K562 (cell line): ENCODE measurements around the gene SPON1. TPM values are rescaled to one million over a fixed set of nuclear protein-coding genes. Genes with fewer than 3 reads are reported as not detected.
A peak's percentile ranks its signal among the peaks of the same experiment; 100 is the strongest.

Source experiments
- CREM ChIP-seq: IDR thresholded peaks from 2 replicates; pipeline ENCODE4 v1.6.1; 2014; ENCODE audit warnings: antibody characterized with exemption, low read depth
- ESRRA ChIP-seq: fragments of 450-650 bp; IDR thresholded peaks from 2 replicates; pipeline ENCODE4 v1.6.1; 2014; ENCODE audit warnings: low read depth, mild to moderate bottlenecking, moderate library complexity, borderline replicate concordance
- FOXA1 ChIP-seq: fragments of 450-650 bp; IDR thresholded peaks from 2 replicates; pipeline ENCODE4 v1.6.1; 2016; ENCODE audit warnings: mild to moderate bottlenecking, borderline replicate concordance
- JUN ChIP-seq, 2 experiments: sonication (generic) in 1 of 2; formaldehyde crosslinking in 1 of 2; IDR thresholded peaks; 2 replicates each; pipeline versions ENCODE4 v1.6.1 to v1.8.0; 2012 to 2022; ENCODE audit warnings: borderline replicate concordance in 2 of 2, mild to moderate bottlenecking in 2 of 2, improper control_type of control experiment in 1 of 2, low read depth in 1 of 2, low read length in 1 of 2, missing genetic modification reagents in 1 of 2
- JUND ChIP-seq, 2 experiments: IDR thresholded peaks; 2 replicates in 1 of 2; 3 replicates in 1 of 2; pipeline ENCODE4 v1.6.1; 2011; ENCODE audit warnings: borderline replicate concordance in 2 of 2, low read depth in 2 of 2, low read length in 2 of 2, improper control_type of control experiment in 1 of 2, missing biosample characterization in 1 of 2, missing genetic modification characterization in 1 of 2, missing genetic modification reagents in 1 of 2
- KLF16 ChIP-seq: IDR thresholded peaks from 2 replicates; pipeline ENCODE4 v1.6.1; 2016; ENCODE audit warnings: antibody characterized with exemption
- L3MBTL2 ChIP-seq: fragments of 450-650 bp; IDR thresholded peaks from 2 replicates; pipeline ENCODE4 v1.6.1; 2016; ENCODE audit warnings: mild to moderate bottlenecking, moderate library complexity
- MYC ChIP-seq, 2 experiments: fragments of 250-450 bp in 1 of 2; sonication (Bioruptor Pico) in 1 of 2; IDR thresholded peaks; 2 replicates each; pipeline versions ENCODE4 v1.5.1 to v1.6.1; 2012 to 2021; ENCODE audit warnings: low read depth in 2 of 2, borderline replicate concordance in 1 of 2, improper control_type of control experiment in 1 of 2, low read length in 1 of 2, mild to moderate bottlenecking in 1 of 2, moderate library complexity in 1 of 2
- PBX2 ChIP-seq, 2 experiments: IDR thresholded peaks in 1 of 2; conservative IDR thresholded peaks in 1 of 2; 2 replicates each; pipeline ENCODE4 v1.6.1; 2016; ENCODE audit warnings: low read depth in 2 of 2, mild to moderate bottlenecking in 1 of 2, missing compliant biosample characterization in 1 of 2, missing genetic modification characterization in 1 of 2, moderate library complexity in 1 of 2
- RB1 ChIP-seq: fragments of 450-650 bp; IDR thresholded peaks from 2 replicates; pipeline ENCODE4 v1.6.1; 2017; ENCODE audit warnings: low read depth, mild to moderate bottlenecking
- SMAD1 ChIP-seq: fragments of 150-350 bp; IDR thresholded peaks from 2 replicates; pipeline ENCODE4 v1.6.1; 2014; ENCODE audit warnings: low read length, low read depth; ENCODE audit not compliant: partially characterized antibody
- TEAD4 ChIP-seq, 2 experiments: sonication (generic) in 1 of 2; formaldehyde crosslinking in 1 of 2; IDR thresholded peaks; 2 replicates each; pipeline versions ENCODE4 v1.6.1 to v1.8.0; 2012 to 2022; ENCODE audit warnings: borderline replicate concordance in 1 of 2, inconsistent platforms in 1 of 2, low read length in 1 of 2, mild to moderate bottlenecking in 1 of 2, missing genetic modification reagents in 1 of 2
- ZNF589 ChIP-seq: fragments of 200-800 bp; sonication (Bioruptor generic); IDR thresholded peaks from 2 replicates; pipeline ENCODE4 v1.6.1; 2016; ENCODE audit warnings: low read depth, missing genetic modification characterization, missing compliant biosample characterization
- ZNF785 ChIP-seq: fragments of 250-450 bp; sonication (Bioruptor Pico); IDR thresholded peaks from 2 replicates; pipeline ENCODE4 v1.4.0; 2020; ENCODE audit warnings: mild to moderate bottlenecking
- polyA plus RNA-seq, 8 experiments: library from polyadenylated mRNA; depleted of rRNA in 4 of 8; stranded (reverse) in 5 of 8; unstranded in 3 of 8; fragments of >200 nt; fragmentation: Nextera tagmentation in 2 of 8; fragmentation: Illumina TruSeq in 1 of 8; extraction: Ambion mirVana in 2 of 8; extraction: Trizol in 1 of 8; gene quantifications; 2 replicates each; pipeline versions ENCODE4 v1.2.1 to v1.2.3, GENCODE V29; 2011 to 2014; ENCODE audit warnings: inconsistent platforms in 1 of 8, missing spikeins in 1 of 8
- total RNA-seq, 7 experiments: library from RNA; depleted of rRNA in 6 of 7; stranded (reverse); fragments of >200 nt in 6 of 7; fragmentation: Illumina TruSeq in 2 of 7; extraction: Trizol in 2 of 7; gene quantifications; 2 replicates each; pipeline versions ENCODE4 v1.2.1 to v1.2.3, GENCODE V29; 2011 to 2021; ENCODE audit warnings: low replicate concordance in 1 of 7
- TF ChIP-seq, protein P1 (sequence below), 2 experiments: fragments of 450-650 bp; conservative IDR thresholded peaks; 2 replicates each; pipeline ENCODE4 v1.6.1; 2017; ENCODE audit warnings: mild to moderate bottlenecking in 2 of 2, moderate library complexity in 2 of 2

SPON1 gene
- total and polyA plus RNA-seq, 9 of the 15 experiments (the other 6 are each of a cell fraction or from before 2014, with no cell fraction given): 0.04 to 0.06 TPM; not detected in 7

DNA sequence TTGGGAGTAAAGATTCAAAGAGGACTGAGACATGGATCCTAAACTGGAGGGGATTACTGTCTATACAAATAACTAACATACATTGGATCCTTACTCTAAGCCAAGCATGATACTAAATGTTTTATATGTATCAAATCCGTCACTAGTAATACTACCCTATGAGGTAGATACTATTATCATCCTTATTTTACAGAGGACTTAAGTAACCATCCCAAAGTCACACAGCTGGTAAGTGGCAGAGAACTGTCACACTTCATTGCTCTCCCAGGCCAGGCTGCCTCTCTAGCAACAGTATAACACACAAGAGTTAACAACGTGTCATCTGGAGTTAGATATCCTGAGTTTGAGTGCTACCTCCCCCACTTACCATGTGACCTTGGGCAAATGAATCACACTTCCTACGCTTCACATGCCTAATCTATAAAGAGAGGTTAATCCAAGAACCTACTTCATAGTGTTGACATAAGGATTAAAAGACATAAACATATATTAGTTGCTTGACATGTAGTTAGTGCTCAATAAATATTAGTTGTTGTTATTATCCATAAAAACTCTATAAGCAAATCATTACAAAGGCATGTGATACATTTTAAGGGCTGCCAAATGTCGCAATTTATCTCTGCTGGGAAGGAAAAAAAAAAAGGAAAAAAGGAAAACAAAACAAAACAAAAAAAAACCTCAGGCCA is 33.8 kb upstream of the SPON1 start (continued):
- no peak for TF ChIP-seq PBX2 (CRISPR knock-in tag; IDR thresholded peaks at IDR 0.05; ENCODE audit: low read depth)
- peak; percentile 54; the same call in 1 of the 2 replicates for TF ChIP-seq PBX2 (tag; conservative IDR thresholded peaks at IDR 0.05; ENCODE audit: low read depth)
- no peak for TF ChIP-seq ZNF785 (CRISPR knock-in tag)
- TF ChIP-seq JUN (IDR thresholded peaks at IDR 0.05; ENCODE audit: borderline replicate concordance, low read depth, low read length): peak; percentile 43; the same call in 1 of the 2 replicates
- no peak for TF ChIP-seq JUN (CRISPR knock-in tag; IDR thresholded peaks at IDR 0.05; ENCODE audit: borderline replicate concordance)
- TF ChIP-seq TEAD4 (IDR thresholded peaks at IDR 0.05; ENCODE audit: low read length): peak; percentile 35; the same call in 1 of the 2 replicates
- TF ChIP-seq TEAD4 (CRISPR knock-in tag; IDR thresholded peaks at IDR 0.05; ENCODE audit: borderline replicate concordance): no peak
- TF ChIP-seq, protein P1, sequence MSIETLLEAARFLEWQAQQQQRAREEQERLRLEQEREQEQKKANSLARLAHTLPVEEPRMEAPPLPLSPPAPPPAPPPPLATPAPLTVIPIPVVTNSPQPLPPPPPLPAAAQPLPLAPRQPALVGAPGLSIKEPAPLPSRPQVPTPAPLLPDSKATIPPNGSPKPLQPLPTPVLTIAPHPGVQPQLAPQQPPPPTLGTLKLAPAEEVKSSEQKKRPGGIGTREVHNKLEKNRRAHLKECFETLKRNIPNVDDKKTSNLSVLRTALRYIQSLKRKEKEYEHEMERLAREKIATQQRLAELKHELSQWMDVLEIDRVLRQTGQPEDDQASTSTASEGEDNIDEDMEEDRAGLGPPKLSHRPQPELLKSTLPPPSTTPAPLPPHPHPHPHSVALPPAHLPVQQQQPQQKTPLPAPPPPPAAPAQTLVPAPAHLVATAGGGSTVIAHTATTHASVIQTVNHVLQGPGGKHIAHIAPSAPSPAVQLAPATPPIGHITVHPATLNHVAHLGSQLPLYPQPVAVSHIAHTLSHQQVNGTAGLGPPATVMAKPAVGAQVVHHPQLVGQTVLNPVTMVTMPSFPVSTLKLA (conservative IDR thresholded peaks at IDR 0.05): peak; percentile 39 to 54; a peak in 2 of 4 replicates
- TF ChIP-seq SMAD1: no peak
- TF ChIP-seq FOXA1: peak; percentile 63; the same call in 1 of the 2 replicates
- TF ChIP-seq KLF16: peak; percentile 36; the same call in 1 of the 2 replicates
- peak; percentile 74; the same call in 1 of the 2 replicates for TF ChIP-seq ZNF589 (CRISPR knock-in tag)
- TF ChIP-seq JUND (IDR thresholded peaks at IDR 0.05; ENCODE audit: borderline replicate concordance, low read depth, low read length): peak; percentile 88
- TF ChIP-seq JUND (tag; IDR thresholded peaks at IDR 0.05; ENCODE audit: borderline replicate concordance, low read depth, low read length): peak; percentile 72; the same call in 2 of the 3 replicates
- TF ChIP-seq RB1: no peak
- peak; percentile 53; the same call in 1 of the 2 replicates for TF ChIP-seq MYC (IDR thresholded peaks at IDR 0.05; ENCODE audit: low read depth, low read length)
- no peak for TF ChIP-seq MYC (CRISPR knock-in tag; IDR thresholded peaks at IDR 0.05; ENCODE audit: borderline replicate concordance, low read depth)
- TF ChIP-seq CREM: peak; percentile 64; the same call in 1 of the 2 replicates
- TF ChIP-seq L3MBTL2: peak; percentile 74
- TF ChIP-seq ESRRA: peak; percentile 60; the same call in 1 of the 2 replicates
